Neuron (in vitro differentiated cells): Measurements from ENCODE around the gene ARID3C.
A peak's percentile ranks its signal among the peaks of the same experiment; 100 is the strongest.

Experiments used
- H2AFZ ChIP-seq: one replicate; pipeline ENCODE4 v1.6.1; 2013; ENCODE audit warnings: low read depth, mild to moderate bottlenecking, inconsistent platforms, low read length, moderate library complexity
- H3K27me3 ChIP-seq: one replicate; pipeline ENCODE4 v1.6.1; 2013; ENCODE audit warnings: low read length; ENCODE audit not compliant: insufficient read depth
- H3K36me3 ChIP-seq: one replicate; pipeline ENCODE4 v1.6.1; 2013; ENCODE audit warnings: low read length; ENCODE audit not compliant: insufficient read depth
- H3K4me1 ChIP-seq: one replicate; pipeline ENCODE4 v1.6.1; 2013; ENCODE audit warnings: low read length; ENCODE audit not compliant: insufficient read depth
- H3K4me3 ChIP-seq: 2 replicates; pipeline ENCODE4 v1.5.1; 2013; ENCODE audit warnings: mild to moderate bottlenecking, low read length, moderate library complexity
- H3K9me3 ChIP-seq: one replicate; pipeline ENCODE4 v1.6.1; 2013; ENCODE audit warnings: low read length

The ARID3C gene

GRCh38 chr9:34611251-34611810, 17.5 kb downstream of the ARID3C start:
- H2AFZ ChIP-seq, result peak overlapping the region; percentile 65
- peaks cover 25% of the 10 kb centered on the region for H3K36me3 ChIP-seq
- peak overlapping the region; percentile 60 for H3K4me3 ChIP-seq
- no peaks in the 10 kb centered on the region for H3K9me3 ChIP-seq
- H3K27me3 ChIP-seq, result no peaks in the 10 kb centered on the region
- H3K4me1 ChIP-seq, result peaks cover 12% of the 10 kb centered on the region

GRCh38 chr9:34610434-34611206, 18.2 kb downstream of the ARID3C start:
- Histone ChIP-seq H3K36me3 (peaks cover 19% of the 10 kb centered on the region), H3K4me1 (peaks cover 12% of the 10 kb centered on the region), H3K4me3 (peak overlapping the region; percentile 60), H3K9me3 (no peaks in the 10 kb centered on the region), H2AFZ (no peak overlapping the region), H3K27me3 (no peaks in the 10 kb centered on the region)

- H3K4me3 ChIP-seq, result no peak overlapping the region
- no peak overlapping the region for H2AFZ ChIP-seq
- no peaks in the 10 kb centered on the region for H3K36me3 ChIP-seq
- peaks cover 6% of the 10 kb centered on the region for H3K27me3 ChIP-seq
- peaks cover 15% of the 10 kb centered on the region for H3K4me1 ChIP-seq
- H3K9me3 ChIP-seq, result no peaks in the 10 kb centered on the region
Measured at GRCh38 chr9:34607331-34607730, 21.5 kb downstream of the ARID3C start.

- no peak overlapping the region for H2AFZ ChIP-seq
- no peak overlapping the region for H3K4me3 ChIP-seq
- peaks cover 20% of the 10 kb centered on the region for H3K4me1 ChIP-seq
- H3K9me3 ChIP-seq, result no peaks in the 10 kb centered on the region
- H3K27me3 ChIP-seq, result peaks cover 6% of the 10 kb centered on the region
- H3K36me3 ChIP-seq, result no peaks in the 10 kb centered on the region
Measured at GRCh38 chr9:34606905-34607304, 22.0 kb downstream of the ARID3C start.

- Histone ChIP-seq H3K36me3 (no peaks in the 10 kb centered on the region), H3K9me3 (no peaks in the 10 kb centered on the region), H3K4me3 (no peak overlapping the region), H3K27me3 (peaks cover 6% of the 10 kb centered on the region), H3K4me1 (peaks cover 22% of the 10 kb centered on the region), H2AFZ (no peak overlapping the region)
Measured at GRCh38 chr9:34606190-34606589, 22.7 kb downstream of the ARID3C start.

- H3K27me3 ChIP-seq, result peaks cover 6% of the 10 kb centered on the region
- no peaks in the 10 kb centered on the region for H3K36me3 ChIP-seq
- H3K9me3 ChIP-seq, result no peaks in the 10 kb centered on the region
- H3K4me3 ChIP-seq, result no peak overlapping the region
- no peak overlapping the region for H2AFZ ChIP-seq
- peaks cover 23% of the 10 kb centered on the region for H3K4me1 ChIP-seq
Measured at GRCh38 chr9:34603610-34604231, 25.1 kb downstream of the ARID3C start.

- peaks cover 23% of the 10 kb centered on the region for H3K4me1 ChIP-seq
- H3K9me3 ChIP-seq, result no peaks in the 10 kb centered on the region
- peaks cover 6% of the 10 kb centered on the region for H3K27me3 ChIP-seq
- no peak overlapping the region for H2AFZ ChIP-seq
- no peaks in the 10 kb centered on the region for H3K36me3 ChIP-seq
- H3K4me3 ChIP-seq, result no peak overlapping the region
Measured at GRCh38 chr9:34601937-34602573, 26.8 kb downstream of the ARID3C start.

GRCh38 chr9:34600908-34601307, 28.0 kb downstream of the ARID3C start:
- Histone ChIP-seq H3K4me1 (peaks cover 23% of the 10 kb centered on the region), H2AFZ (no peak overlapping the region), H3K36me3 (no peaks in the 10 kb centered on the region), H3K27me3 (peaks cover 10% of the 10 kb centered on the region), H3K9me3 (no peaks in the 10 kb centered on the region), H3K4me3 (no peak overlapping the region)

GRCh38 chr9:34599546-34599945, 29.3 kb downstream of the ARID3C start:
- Histone ChIP-seq H3K9me3 (no peaks in the 10 kb centered on the region), H3K27me3 (peaks cover 4% of the 10 kb centered on the region), H2AFZ (no peak overlapping the region), H3K4me1 (peaks cover 23% of the 10 kb centered on the region), H3K4me3 (no peak overlapping the region), H3K36me3 (no peaks in the 10 kb centered on the region)

GRCh38 chr9:34594177-34594576, 34.7 kb downstream of the ARID3C start:
- no peaks in the 10 kb centered on the region for H3K9me3 ChIP-seq
- peaks cover 13% of the 10 kb centered on the region for H3K27me3 ChIP-seq

GRCh38 chr9:34592895-34593601, 35.8 kb downstream of the ARID3C start:
- H3K36me3 ChIP-seq, result no peaks in the 10 kb centered on the region
- H2AFZ ChIP-seq, result no peak overlapping the region
- H3K9me3 ChIP-seq, result no peaks in the 10 kb centered on the region
- H3K4me1 ChIP-seq, result peaks cover 36% of the 10 kb centered on the region
- peak overlapping the region; percentile 14 for H3K4me3 ChIP-seq
- H3K27me3 ChIP-seq, result peaks cover 13% of the 10 kb centered on the region

More at GRCh38 chr9:34594177-34594576, 34.7 kb downstream of the ARID3C start:
- Histone ChIP-seq H3K4me3 (no peak overlapping the region), H3K4me1 (peaks cover 32% of the 10 kb centered on the region), H2AFZ (no peak overlapping the region), H3K36me3 (no peaks in the 10 kb centered on the region)

- H3K27me3 ChIP-seq, result peaks cover 13% of the 10 kb centered on the region
- H3K9me3 ChIP-seq, result no peaks in the 10 kb centered on the region
- H3K36me3 ChIP-seq, result peaks cover 1% of the 10 kb centered on the region
- no peak overlapping the region for H2AFZ ChIP-seq
- peaks cover 44% of the 10 kb centered on the region for H3K4me1 ChIP-seq
- H3K4me3 ChIP-seq, result no peak overlapping the region
Measured at GRCh38 chr9:34591917-34592866, 36.7 kb downstream of the ARID3C start.
